ENCODE results near the gene THAP9.

Gene THAP9

GRCh38 chr4:82965763-82966162 is 65.2 kb downstream of the THAP9 start:
- no peak for DNase-seq

DNA sequence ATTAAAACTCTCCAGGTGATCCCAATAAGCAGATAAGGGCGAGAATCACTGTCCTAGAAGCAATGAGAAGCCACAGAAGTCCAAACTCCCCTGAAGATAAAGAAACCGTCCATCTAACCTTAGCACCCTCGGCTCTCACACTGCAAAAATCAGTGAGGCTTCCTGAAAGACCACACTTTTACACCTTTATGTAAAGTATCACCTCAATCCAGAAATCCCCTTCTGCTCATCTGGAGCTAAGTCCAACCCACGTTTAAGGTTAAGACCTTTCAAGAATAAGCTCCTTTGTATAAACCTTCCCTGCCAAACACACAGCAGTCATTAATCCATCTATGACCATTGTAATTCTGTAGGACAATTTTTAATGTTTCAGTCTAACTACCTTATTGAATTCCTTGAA is 68.4 kb downstream of the THAP9 start:
- no peak for DNase-seq

GRCh38 chr4:82969414-82969813 is 68.9 kb downstream of the THAP9 start:
- DNase-seq = no peak
